HG03457 (cell line): ENCODE measurements around the gene HOPX.
"Not testable (repeated sequence)": the region's sequence is repeated elsewhere in the genome, so short reads cannot be mapped to it uniquely, and the experiment has no call there.

Experiments
- ATAC-seq: cut with Tn5 transposase; IDR thresholded peaks from one replicate; pipeline ENCODE4 v1.9.1; 2021; ENCODE audit warnings: moderate number of reproducible peaks; ENCODE audit not compliant: unreplicated experiment

Gene HOPX

GRCh38 chr4:56630876-56631666 is 50.0 kb downstream of the HOPX start:
- ATAC-seq, result no peak

- no peak for ATAC-seq
These were observed 52.5 kb downstream of the HOPX start for GRCh38 chr4:56628592-56628991.

- no peak for ATAC-seq
These were observed 53.1 kb downstream of the HOPX start for GRCh38 chr4:56627985-56628384.

- ATAC-seq, result no peak
These were observed 53.7 kb downstream of the HOPX start for GRCh38 chr4:56627375-56627774.

- no peak for ATAC-seq
These were observed 54.1 kb downstream of the HOPX start for GRCh38 chr4:56626963-56627362.

- no peak for ATAC-seq
These were observed 54.7 kb downstream of the HOPX start for GRCh38 chr4:56626420-56626819.

- ATAC-seq, result no peak
These were observed 58.9 kb downstream of the HOPX start for GRCh38 chr4:56622176-56622575.

GRCh38 chr4:56619816-56620215 is 61.3 kb downstream of the HOPX start:
- ATAC-seq, result no peak

- ATAC-seq, result no peak
These were observed 61.9 kb downstream of the HOPX start for GRCh38 chr4:56619160-56619559.

GRCh38 chr4:56618734-56619133 is 62.4 kb downstream of the HOPX start:
- no peak for ATAC-seq

- ATAC-seq, result no peak
These were observed 67.8 kb downstream of the HOPX start for GRCh38 chr4:56613101-56613862.

- no peak for ATAC-seq
These were observed 68.8 kb downstream of the HOPX start for GRCh38 chr4:56612282-56612681.

GRCh38 chr4:56611501-56611900 is 69.6 kb downstream of the HOPX start:
- ATAC-seq, result no peak

GRCh38 chr4:56610170-56610569 is 70.9 kb downstream of the HOPX start:
- not testable (repeated sequence) for ATAC-seq

- ATAC-seq, result no peak
These were observed 73.2 kb downstream of the HOPX start for GRCh38 chr4:56607926-56608325.

- no peak for ATAC-seq
These were observed 74.7 kb downstream of the HOPX start for GRCh38 chr4:56606385-56606784.

GRCh38 chr4:56605464-56605863 is 75.6 kb downstream of the HOPX start:
- not testable (repeated sequence) for ATAC-seq

- no peak for ATAC-seq
These were observed 77.8 kb downstream of the HOPX start for GRCh38 chr4:56603297-56603696.
